HEK293 (cell line): ENCODE measurements around the gene CSPG4.
"Not testable (repeated sequence)": the region's sequence is repeated elsewhere in the genome, so short reads cannot be mapped to it uniquely, and the experiment has no call there.

Source experiments
- CTCF ChIA-PET: fragments of 350-600 bp; formaldehyde crosslinking; extraction: SDS; loops from one replicate; lab custom pipeline; 2021; ENCODE audit warnings: antibody characterized with exemption; lab: Yijun Ruan, JAX
- POLR2A ChIA-PET: fragments of 300-600 bp; formaldehyde crosslinking; extraction: SDS; loops from one replicate; lab custom pipeline; 2020; ENCODE audit warnings: antibody characterized with exemption, inconsistent platforms; lab: Yijun Ruan, JAX
- H3K27ac ChIP-seq: fragments of 200-500 bp; sonication (Bioruptor generic); 2 replicates; pipeline ENCODE4 v1.5.1; 2014; ENCODE audit warnings: low read depth, low read length, control low read depth, inconsistent platforms; ENCODE audit errors: extremely low read depth
- H3K36me3 ChIP-seq, 2 experiments: fragments of 200-500 bp in 1 of 2; sonication (Bioruptor generic) in 1 of 2; 1 replicate in 1 of 2; 2 replicates in 1 of 2; pipeline ENCODE4 v1.5.1; 2014 to 2017; ENCODE audit warnings: inconsistent platforms in 2 of 2, low read length in 2 of 2; ENCODE audit not compliant: control insufficient read depth in 2 of 2, insufficient read depth in 1 of 2
- H3K4me1 ChIP-seq: fragments of 200-500 bp; sonication (Bioruptor generic); 2 replicates; pipeline ENCODE4 v1.5.1; 2014; ENCODE audit warnings: mild to moderate bottlenecking, low read length, inconsistent platforms; ENCODE audit not compliant: control insufficient read depth, insufficient read depth
- H3K4me3 ChIP-seq: 2 replicates; pipeline ENCODE4 v1.5.1; 2011; ENCODE audit warnings: low read depth, mild to moderate bottlenecking, control low read depth, low read length, moderate library complexity
- H3K9me3 ChIP-seq: fragments of 200-500 bp; sonication (Bioruptor generic); 2 replicates; pipeline ENCODE4 v1.5.1; 2014; ENCODE audit warnings: low read depth, low read length, inconsistent platforms; ENCODE audit not compliant: control insufficient read depth, insufficient read depth
- BCL11A ChIP-seq: fragments of 450-650 bp; formaldehyde crosslinking; IDR thresholded peaks from 2 replicates; pipeline ENCODE4 v1.5.1; 2016; ENCODE audit warnings: low read depth, missing biosample characterization, missing genetic modification characterization
- HOXD13 ChIP-seq: sonication (generic); formaldehyde crosslinking; IDR thresholded peaks from 2 replicates; pipeline ENCODE4 v1.8.0; 2022; ENCODE audit warnings: missing genetic modification reagents, borderline replicate concordance
- KLF9 ChIP-seq: fragments of 450-650 bp; formaldehyde crosslinking; IDR thresholded peaks from 2 replicates; pipeline ENCODE4 v1.5.1; 2016; ENCODE audit warnings: missing biosample characterization, missing genetic modification characterization, low read depth
- ZBTB10 ChIP-seq: fragments of 450-650 bp; formaldehyde crosslinking; IDR thresholded peaks from 2 replicates; pipeline ENCODE4 v1.5.1; 2016; ENCODE audit warnings: missing biosample characterization, missing genetic modification characterization
- ZFP3 ChIP-seq: fragments of 450-650 bp; formaldehyde crosslinking; IDR thresholded peaks from 2 replicates; pipeline ENCODE4 v1.5.1; 2016; ENCODE audit warnings: low read depth, missing biosample characterization, missing genetic modification characterization
- ZNF114 ChIP-seq: fragments of 450-650 bp; formaldehyde crosslinking; IDR thresholded peaks from 2 replicates; pipeline ENCODE4 v1.5.0; 2017; ENCODE audit warnings: missing biosample characterization, missing genetic modification characterization
- ZNF133 ChIP-seq: fragments of 450-650 bp; formaldehyde crosslinking; IDR thresholded peaks from 2 replicates; pipeline ENCODE4 v1.5.1; 2016; ENCODE audit warnings: missing biosample characterization, missing genetic modification characterization
- ZNF335 ChIP-seq: fragments of 450-650 bp; formaldehyde crosslinking; conservative IDR thresholded peaks from 2 replicates; pipeline ENCODE4 v1.5.1; 2016; ENCODE audit warnings: missing biosample characterization, missing genetic modification characterization
- TF ChIP-seq, protein P1 (sequence below): fragments of 450-650 bp; formaldehyde crosslinking; IDR thresholded peaks from 2 replicates; pipeline ENCODE4 v1.5.1; 2016; ENCODE audit warnings: missing biosample characterization, missing genetic modification characterization, low read depth
- TF ChIP-seq, protein P2 (sequence below): fragments of 450-650 bp; formaldehyde crosslinking; conservative IDR thresholded peaks from 2 replicates; pipeline ENCODE4 v1.5.1; 2016; ENCODE audit warnings: low read depth, missing biosample characterization, missing genetic modification characterization
- TF ChIP-seq, protein P3 (sequence below): fragments of 450-650 bp; formaldehyde crosslinking; IDR thresholded peaks from 2 replicates; pipeline ENCODE4 v1.5.1; 2016; ENCODE audit warnings: missing biosample characterization, missing genetic modification characterization
- TF ChIP-seq, protein P4 (sequence below): fragments of 450-650 bp; formaldehyde crosslinking; IDR thresholded peaks from 2 replicates; pipeline ENCODE4 v1.5.1; 2016; ENCODE audit warnings: missing biosample characterization, missing genetic modification characterization

Gene CSPG4

GRCh38 chr15:75750261-75751050, 37.8 kb upstream of the CSPG4 start (continued):
- TF ChIP-seq ZNF114 (tag by site-specific recombination) (no peak), KLF9 (no peak)
- TF ChIP-seq, all 188 proteins: peak for 0

GRCh38 chr15:75749820-75750219, 37.2 kb upstream of the CSPG4 start:
- Histone ChIP-seq H3K4me3 (no peak overlapping the region), H3K4me1 (no peaks in the 10 kb centered on the region), H3K27ac (no peak overlapping the region), H3K36me3 (no peaks in the 10 kb centered on the region), H3K9me3 (no peaks in the 10 kb centered on the region)
- ChIA-PET POLR2A (no interaction called here), CTCF (no interaction called here)
- TF ChIP-seq, protein P1, sequence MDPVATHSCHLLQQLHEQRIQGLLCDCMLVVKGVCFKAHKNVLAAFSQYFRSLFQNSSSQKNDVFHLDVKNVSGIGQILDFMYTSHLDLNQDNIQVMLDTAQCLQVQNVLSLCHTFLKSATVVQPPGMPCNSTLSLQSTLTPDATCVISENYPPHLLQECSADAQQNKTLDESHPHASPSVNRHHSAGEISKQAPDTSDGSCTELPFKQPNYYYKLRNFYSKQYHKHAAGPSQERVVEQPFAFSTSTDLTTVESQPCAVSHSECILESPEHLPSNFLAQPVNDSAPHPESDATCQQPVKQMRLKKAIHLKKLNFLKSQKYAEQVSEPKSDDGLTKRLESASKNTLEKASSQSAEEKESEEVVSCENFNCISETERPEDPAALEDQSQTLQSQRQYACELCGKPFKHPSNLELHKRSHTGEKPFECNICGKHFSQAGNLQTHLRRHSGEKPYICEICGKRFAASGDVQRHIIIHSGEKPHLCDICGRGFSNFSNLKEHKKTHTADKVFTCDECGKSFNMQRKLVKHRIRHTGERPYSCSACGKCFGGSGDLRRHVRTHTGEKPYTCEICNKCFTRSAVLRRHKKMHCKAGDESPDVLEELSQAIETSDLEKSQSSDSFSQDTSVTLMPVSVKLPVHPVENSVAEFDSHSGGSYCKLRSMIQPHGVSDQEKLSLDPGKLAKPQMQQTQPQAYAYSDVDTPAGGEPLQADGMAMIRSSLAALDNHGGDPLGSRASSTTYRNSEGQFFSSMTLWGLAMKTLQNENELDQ (tag by site-specific recombination) = no peak
- TF ChIP-seq, protein P2, sequence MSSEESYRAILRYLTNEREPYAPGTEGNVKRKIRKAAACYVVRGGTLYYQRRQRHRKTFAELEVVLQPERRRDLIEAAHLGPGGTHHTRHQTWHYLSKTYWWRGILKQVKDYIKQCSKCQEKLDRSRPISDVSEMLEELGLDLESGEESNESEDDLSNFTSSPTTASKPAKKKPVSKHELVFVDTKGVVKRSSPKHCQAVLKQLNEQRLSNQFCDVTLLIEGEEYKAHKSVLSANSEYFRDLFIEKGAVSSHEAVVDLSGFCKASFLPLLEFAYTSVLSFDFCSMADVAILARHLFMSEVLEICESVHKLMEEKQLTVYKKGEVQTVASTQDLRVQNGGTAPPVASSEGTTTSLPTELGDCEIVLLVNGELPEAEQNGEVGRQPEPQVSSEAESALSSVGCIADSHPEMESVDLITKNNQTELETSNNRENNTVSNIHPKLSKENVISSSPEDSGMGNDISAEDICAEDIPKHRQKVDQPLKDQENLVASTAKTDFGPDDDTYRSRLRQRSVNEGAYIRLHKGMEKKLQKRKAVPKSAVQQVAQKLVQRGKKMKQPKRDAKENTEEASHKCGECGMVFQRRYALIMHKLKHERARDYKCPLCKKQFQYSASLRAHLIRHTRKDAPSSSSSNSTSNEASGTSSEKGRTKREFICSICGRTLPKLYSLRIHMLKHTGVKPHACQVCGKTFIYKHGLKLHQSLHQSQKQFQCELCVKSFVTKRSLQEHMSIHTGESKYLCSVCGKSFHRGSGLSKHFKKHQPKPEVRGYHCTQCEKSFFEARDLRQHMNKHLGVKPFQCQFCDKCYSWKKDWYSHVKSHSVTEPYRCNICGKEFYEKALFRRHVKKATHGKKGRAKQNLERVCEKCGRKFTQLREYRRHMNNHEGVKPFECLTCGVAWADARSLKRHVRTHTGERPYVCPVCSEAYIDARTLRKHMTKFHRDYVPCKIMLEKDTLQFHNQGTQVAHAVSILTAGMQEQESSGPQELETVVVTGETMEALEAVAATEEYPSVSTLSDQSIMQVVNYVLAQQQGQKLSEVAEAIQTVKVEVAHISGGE = no peak
- TF ChIP-seq ZBTB10 (tag by site-specific recombination) = no peak
- TF ChIP-seq, protein P3, sequence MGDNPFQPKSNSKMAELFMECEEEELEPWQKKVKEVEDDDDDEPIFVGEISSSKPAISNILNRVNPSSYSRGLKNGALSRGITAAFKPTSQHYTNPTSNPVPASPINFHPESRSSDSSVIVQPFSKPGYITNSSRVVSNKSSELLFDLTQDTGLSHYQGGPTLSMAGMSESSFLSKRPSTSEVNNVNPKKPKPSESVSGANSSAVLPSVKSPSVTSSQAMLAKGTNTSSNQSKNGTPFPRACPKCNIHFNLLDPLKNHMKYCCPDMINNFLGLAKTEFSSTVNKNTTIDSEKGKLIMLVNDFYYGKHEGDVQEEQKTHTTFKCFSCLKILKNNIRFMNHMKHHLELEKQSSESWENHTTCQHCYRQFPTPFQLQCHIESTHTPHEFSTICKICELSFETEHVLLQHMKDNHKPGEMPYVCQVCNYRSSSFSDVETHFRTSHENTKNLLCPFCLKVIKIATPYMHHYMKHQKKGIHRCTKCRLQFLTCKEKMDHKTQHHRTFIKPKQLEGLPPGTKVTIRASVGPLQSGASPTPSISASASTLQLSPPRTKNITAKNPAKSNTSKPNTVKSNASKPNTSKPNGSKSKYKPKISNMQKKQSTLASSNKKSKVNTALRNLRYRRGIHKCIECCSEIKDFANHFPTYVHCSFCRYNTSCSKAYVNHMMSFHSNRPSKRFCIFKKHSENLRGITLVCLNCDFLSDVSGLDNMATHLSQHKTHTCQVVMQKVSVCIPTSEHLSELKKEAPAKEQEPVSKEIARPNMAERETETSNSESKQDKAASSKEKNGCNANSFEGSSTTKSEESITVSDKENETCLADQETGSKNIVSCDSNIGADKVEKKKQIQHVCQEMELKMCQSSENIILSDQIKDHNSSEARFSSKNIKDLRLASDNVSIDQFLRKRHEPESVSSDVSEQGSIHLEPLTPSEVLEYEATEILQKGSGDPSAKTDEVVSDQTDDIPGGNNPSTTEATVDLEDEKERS (tag by site-specific recombination) = no peak
- TF ChIP-seq BCL11A (tag by site-specific recombination) = no peak
- TF ChIP-seq ZNF133 (tag by site-specific recombination) = no peak
- TF ChIP-seq, protein P4, sequence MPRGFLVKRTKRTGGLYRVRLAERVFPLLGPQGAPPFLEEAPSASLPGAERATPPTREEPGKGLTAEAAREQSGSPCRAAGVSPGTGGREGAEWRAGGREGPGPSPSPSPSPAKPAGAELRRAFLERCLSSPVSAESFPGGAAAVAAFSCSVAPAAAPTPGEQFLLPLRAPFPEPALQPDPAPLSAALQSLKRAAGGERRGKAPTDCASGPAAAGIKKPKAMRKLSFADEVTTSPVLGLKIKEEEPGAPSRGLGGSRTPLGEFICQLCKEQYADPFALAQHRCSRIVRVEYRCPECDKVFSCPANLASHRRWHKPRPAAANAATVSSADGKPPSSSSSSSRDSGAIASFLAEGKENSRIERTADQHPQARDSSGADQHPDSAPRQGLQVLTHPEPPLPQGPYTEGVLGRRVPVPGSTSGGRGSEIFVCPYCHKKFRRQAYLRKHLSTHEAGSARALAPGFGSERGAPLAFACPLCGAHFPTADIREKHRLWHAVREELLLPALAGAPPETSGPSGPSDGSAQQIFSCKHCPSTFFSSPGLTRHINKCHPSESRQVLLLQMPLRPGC (tag by site-specific recombination) = no peak
- TF ChIP-seq ZFP3 = no peak
- TF ChIP-seq ZNF335 (tag by site-specific recombination) = no peak
- TF ChIP-seq HOXD13 (CRISPR knock-in tag) = no peak

DNA sequence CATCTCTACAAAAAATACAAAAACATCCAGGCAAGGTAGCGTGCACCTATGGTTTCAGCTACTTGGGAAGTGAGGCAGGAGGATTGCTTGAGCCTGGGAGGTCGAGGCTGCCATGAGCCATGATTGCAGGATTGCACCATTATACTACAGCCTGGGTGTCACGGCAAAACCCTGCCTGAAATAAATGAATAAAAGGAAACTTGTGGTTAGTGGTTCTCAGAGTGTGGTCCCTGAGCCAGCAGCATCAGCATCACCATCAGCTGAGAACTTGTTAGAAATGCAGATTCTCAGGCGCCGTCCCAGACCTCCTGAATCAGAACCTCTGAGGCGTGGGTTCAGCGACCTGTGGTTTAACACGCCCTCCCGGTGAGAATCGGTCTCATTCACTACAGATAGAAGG, 36.2 kb upstream of the CSPG4 start:
- H3K27ac ChIP-seq, POLR2A ChIA-PET, H3K4me1 ChIP-seq, H3K4me3 ChIP-seq, H3K36me3 ChIP-seq, H3K9me3 ChIP-seq: not testable (repeated sequence)
- CTCF ChIA-PET = interaction anchor here (0.8 kb wide), 1 partner anchor 9 kb away, joined by 3 read pairs; no protein-coding TSS in a partner anchor

- H3K36me3 ChIP-seq, POLR2A ChIA-PET: not testable (repeated sequence)
- CTCF ChIA-PET = interaction anchor here (2.7 kb wide), 1 partner anchor 55 kb away, joined by 10 read pairs; no protein-coding TSS in a partner anchor
Observed at GRCh38 chr15:75747121-75747520, 34.5 kb upstream of the CSPG4 start.

More at GRCh38 chr15:75747121-75747520, 34.5 kb upstream of the CSPG4 start:
- not testable (repeated sequence) for H3K4me3 ChIP-seq, H3K4me1 ChIP-seq, H3K9me3 ChIP-seq, H3K27ac ChIP-seq
